WERI-Rb-1 (cell line): Measurements from ENCODE around the gene ATF7.

Experiments
- DNase-seq: peaks from one replicate; pipeline ENCODE4 v3.0.0-alpha.2; 2020
- H3K27ac ChIP-seq: fragments of 250-450 bp; sonication (Bioruptor Pico); 2 replicates; pipeline ENCODE4 v1.5.1; 2020; ENCODE audit warnings: mild to moderate bottlenecking, moderate library complexity
- H3K27me3 ChIP-seq: fragments of 250-450 bp; sonication (Bioruptor Pico); 2 replicates; pipeline ENCODE4 v1.5.1; 2021; ENCODE audit warnings: mild to moderate bottlenecking, low read depth, moderate library complexity; ENCODE audit not compliant: insufficient read depth, severe bottlenecking
- H3K36me3 ChIP-seq: fragments of 250-450 bp; sonication (Bioruptor Pico); 2 replicates; pipeline ENCODE4 v1.5.1; 2020; ENCODE audit warnings: mild to moderate bottlenecking, moderate library complexity
- H3K4me3 ChIP-seq: 2 replicates; pipeline ENCODE4 v1.5.1; 2011; ENCODE audit warnings: low read depth, mild to moderate bottlenecking, control low read depth, low read length
- H3K9me3 ChIP-seq: fragments of 250-450 bp; sonication (Bioruptor Pico); 2 replicates; pipeline ENCODE4 v1.5.1; 2021; ENCODE audit warnings: mild to moderate bottlenecking, moderate library complexity; ENCODE audit not compliant: severe bottlenecking
- CTCF ChIP-seq: IDR thresholded peaks from 2 replicates; pipeline ENCODE4 v1.5.1; 2011; ENCODE audit warnings: low read depth, mild to moderate bottlenecking, control low read depth, inconsistent platforms, low read length

The ATF7 gene

GRCh38 chr12:53524476-53524875 lies 101.7 kb downstream of the ATF7 start:
- H3K27me3 ChIP-seq = no peaks in the 10 kb centered on the region
- no peak for TF ChIP-seq CTCF
- no peak for DNase-seq
- no peak overlapping the region for H3K27ac ChIP-seq
- peaks cover 80% of the 10 kb centered on the region for H3K36me3 ChIP-seq
- H3K4me3 ChIP-seq = no peak overlapping the region
- no peaks in the 10 kb centered on the region for H3K9me3 ChIP-seq

- Histone ChIP-seq H3K27ac (no peak overlapping the region), H3K36me3 (peaks cover 80% of the 10 kb centered on the region), H3K27me3 (no peaks in the 10 kb centered on the region), H3K9me3 (no peaks in the 10 kb centered on the region), H3K4me3 (no peak overlapping the region)
- no peak for TF ChIP-seq CTCF
- DNase-seq = no peak
These were observed 103.1 kb downstream of the ATF7 start for GRCh38 chr12:53523131-53523530.

GRCh38 chr12:53518381-53518780 lies 107.8 kb downstream of the ATF7 start:
- Histone ChIP-seq H3K9me3 (no peaks in the 10 kb centered on the region), H3K36me3 (peaks cover 93% of the 10 kb centered on the region), H3K27me3 (no peaks in the 10 kb centered on the region), H3K27ac (no peak overlapping the region), H3K4me3 (no peak overlapping the region)
- no peak for TF ChIP-seq CTCF
- no peak for DNase-seq

- H3K36me3 ChIP-seq = peaks cover 90% of the 10 kb centered on the region
- no peaks in the 10 kb centered on the region for H3K9me3 ChIP-seq
- no peaks in the 10 kb centered on the region for H3K27me3 ChIP-seq
- DNase-seq = no peak
- TF ChIP-seq CTCF = no peak
- H3K4me3 ChIP-seq = no peak overlapping the region
- no peak overlapping the region for H3K27ac ChIP-seq
These were observed 109.3 kb downstream of the ATF7 start for GRCh38 chr12:53516758-53517455.

- H3K27me3 ChIP-seq = no peaks in the 10 kb centered on the region
- DNase-seq = no peak
- H3K36me3 ChIP-seq = peaks cover 85% of the 10 kb centered on the region
- no peaks in the 10 kb centered on the region for H3K9me3 ChIP-seq
- TF ChIP-seq CTCF = no peak
- H3K4me3 ChIP-seq = no peak overlapping the region
- H3K27ac ChIP-seq = no peak overlapping the region
These were observed 110.9 kb downstream of the ATF7 start for GRCh38 chr12:53515291-53515680.

GRCh38 chr12:53514628-53515290 lies 111.4 kb downstream of the ATF7 start:
- DNase-seq = no peak
- Histone ChIP-seq H3K27ac (no peak overlapping the region), H3K9me3 (no peaks in the 10 kb centered on the region), H3K27me3 (no peaks in the 10 kb centered on the region), H3K4me3 (no peak overlapping the region), H3K36me3 (peaks cover 80% of the 10 kb centered on the region)
- TF ChIP-seq CTCF = no peak
